ENCODE results near the gene RSL24D1.

DNA sequence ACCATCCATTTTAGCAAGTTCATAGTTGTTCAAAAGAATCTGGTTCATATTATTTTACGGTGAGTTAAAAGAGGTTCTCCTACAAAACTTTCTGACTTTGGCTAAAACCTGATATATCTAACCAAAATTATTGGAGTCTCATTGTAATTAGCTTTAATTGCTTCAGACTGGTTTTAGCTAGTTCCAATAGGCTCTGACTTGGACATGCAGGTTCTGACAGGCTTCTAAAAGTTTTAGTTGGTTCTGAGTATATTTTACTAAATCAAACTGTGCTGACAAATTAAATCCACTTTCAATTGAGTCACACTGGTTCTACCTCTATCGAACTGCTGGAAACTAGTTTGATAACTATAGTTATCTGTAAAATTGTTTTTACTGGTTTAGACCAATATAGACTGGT is 42.1 kb upstream of the RSL24D1 start:
- TF ChIP-seq, protein P1, sequence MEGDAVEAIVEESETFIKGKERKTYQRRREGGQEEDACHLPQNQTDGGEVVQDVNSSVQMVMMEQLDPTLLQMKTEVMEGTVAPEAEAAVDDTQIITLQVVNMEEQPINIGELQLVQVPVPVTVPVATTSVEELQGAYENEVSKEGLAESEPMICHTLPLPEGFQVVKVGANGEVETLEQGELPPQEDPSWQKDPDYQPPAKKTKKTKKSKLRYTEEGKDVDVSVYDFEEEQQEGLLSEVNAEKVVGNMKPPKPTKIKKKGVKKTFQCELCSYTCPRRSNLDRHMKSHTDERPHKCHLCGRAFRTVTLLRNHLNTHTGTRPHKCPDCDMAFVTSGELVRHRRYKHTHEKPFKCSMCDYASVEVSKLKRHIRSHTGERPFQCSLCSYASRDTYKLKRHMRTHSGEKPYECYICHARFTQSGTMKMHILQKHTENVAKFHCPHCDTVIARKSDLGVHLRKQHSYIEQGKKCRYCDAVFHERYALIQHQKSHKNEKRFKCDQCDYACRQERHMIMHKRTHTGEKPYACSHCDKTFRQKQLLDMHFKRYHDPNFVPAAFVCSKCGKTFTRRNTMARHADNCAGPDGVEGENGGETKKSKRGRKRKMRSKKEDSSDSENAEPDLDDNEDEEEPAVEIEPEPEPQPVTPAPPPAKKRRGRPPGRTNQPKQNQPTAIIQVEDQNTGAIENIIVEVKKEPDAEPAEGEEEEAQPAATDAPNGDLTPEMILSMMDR (conservative IDR thresholded peaks at IDR 0.05; ENCODE audit: low read depth, low read length): no peak
- no peak for TF ChIP-seq EZH2 (IDR thresholded peaks at IDR 0.05; ENCODE audit: borderline replicate concordance, low read depth, low read length, poor library complexity, severe bottlenecking)

All from A673 (cell line).